ENCODE measurements around the gene PIK3R3. TPM values are rescaled to one million over a fixed set of nuclear protein-coding genes. Genes with fewer than 3 reads are reported as not detected.

The PIK3R3 gene
- total RNA-seq, 1 experiment from 2014 or later: 30.2 TPM

DNA sequence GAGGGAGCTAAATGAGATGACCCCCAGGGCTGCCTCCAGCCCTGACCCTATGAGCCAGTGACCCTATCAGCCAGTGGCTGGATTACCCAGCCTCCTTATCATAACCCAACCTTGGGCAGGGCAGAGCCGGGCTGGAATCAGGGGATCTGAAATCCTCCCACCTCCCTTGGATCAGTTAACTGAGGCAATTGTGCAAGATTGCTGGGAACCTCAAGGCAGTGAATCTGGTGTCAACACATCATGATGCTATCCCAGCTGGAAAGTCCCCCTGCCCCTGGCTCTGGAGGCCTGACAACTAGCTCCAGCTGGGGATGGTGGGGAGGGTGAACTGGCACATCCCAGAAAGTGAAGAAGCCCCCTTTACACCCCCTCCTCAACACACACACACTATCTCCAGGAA lies 36.0 kb upstream of the PIK3R3 start:
- TF ChIP-seq EZH2 (IDR thresholded peaks at IDR 0.05; ENCODE audit: borderline replicate concordance, low read depth, low read length, poor library complexity, severe bottlenecking): no peak
- TF ChIP-seq, protein P1, sequence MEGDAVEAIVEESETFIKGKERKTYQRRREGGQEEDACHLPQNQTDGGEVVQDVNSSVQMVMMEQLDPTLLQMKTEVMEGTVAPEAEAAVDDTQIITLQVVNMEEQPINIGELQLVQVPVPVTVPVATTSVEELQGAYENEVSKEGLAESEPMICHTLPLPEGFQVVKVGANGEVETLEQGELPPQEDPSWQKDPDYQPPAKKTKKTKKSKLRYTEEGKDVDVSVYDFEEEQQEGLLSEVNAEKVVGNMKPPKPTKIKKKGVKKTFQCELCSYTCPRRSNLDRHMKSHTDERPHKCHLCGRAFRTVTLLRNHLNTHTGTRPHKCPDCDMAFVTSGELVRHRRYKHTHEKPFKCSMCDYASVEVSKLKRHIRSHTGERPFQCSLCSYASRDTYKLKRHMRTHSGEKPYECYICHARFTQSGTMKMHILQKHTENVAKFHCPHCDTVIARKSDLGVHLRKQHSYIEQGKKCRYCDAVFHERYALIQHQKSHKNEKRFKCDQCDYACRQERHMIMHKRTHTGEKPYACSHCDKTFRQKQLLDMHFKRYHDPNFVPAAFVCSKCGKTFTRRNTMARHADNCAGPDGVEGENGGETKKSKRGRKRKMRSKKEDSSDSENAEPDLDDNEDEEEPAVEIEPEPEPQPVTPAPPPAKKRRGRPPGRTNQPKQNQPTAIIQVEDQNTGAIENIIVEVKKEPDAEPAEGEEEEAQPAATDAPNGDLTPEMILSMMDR (conservative IDR thresholded peaks at IDR 0.05; ENCODE audit: low read depth, low read length): no peak
- DNase-seq (ENCODE audit: low spot score): no peak
- Histone ChIP-seq H3K4me1 (ENCODE audit: insufficient read depth, low read length, poor library complexity, severe bottlenecking) (peaks cover 6% of the 10 kb centered on the region), H3K27me3 (replicated peaks; ENCODE audit: insufficient read depth, low read depth, low read length, poor library complexity) (no peaks in the 10 kb centered on the region), H3K9me3 (ENCODE audit: low read depth, low read length, poor library complexity, severe bottlenecking) (no peaks in the 10 kb centered on the region), H3K4me3 (ENCODE audit: low read depth, low read length, poor library complexity, severe bottlenecking) (no peak overlapping the region), H3K27ac (ENCODE audit: low read depth, low read length, poor library complexity, severe bottlenecking) (no peak overlapping the region), H3K36me3 (ENCODE audit: insufficient read depth, low read length, poor library complexity, severe bottlenecking) (no peaks in the 10 kb centered on the region)
- intact Hi-C loops (cut with micrococcal nuclease; ENCODE audit: unreplicated experiment): no loop called here
- ChIA-PET POLR2A (ENCODE audit: low non-redundant PET) (no interaction called here), CTCF (no interaction called here)
- BruUV-seq (replicated peaks): no TSS peak

DNA sequence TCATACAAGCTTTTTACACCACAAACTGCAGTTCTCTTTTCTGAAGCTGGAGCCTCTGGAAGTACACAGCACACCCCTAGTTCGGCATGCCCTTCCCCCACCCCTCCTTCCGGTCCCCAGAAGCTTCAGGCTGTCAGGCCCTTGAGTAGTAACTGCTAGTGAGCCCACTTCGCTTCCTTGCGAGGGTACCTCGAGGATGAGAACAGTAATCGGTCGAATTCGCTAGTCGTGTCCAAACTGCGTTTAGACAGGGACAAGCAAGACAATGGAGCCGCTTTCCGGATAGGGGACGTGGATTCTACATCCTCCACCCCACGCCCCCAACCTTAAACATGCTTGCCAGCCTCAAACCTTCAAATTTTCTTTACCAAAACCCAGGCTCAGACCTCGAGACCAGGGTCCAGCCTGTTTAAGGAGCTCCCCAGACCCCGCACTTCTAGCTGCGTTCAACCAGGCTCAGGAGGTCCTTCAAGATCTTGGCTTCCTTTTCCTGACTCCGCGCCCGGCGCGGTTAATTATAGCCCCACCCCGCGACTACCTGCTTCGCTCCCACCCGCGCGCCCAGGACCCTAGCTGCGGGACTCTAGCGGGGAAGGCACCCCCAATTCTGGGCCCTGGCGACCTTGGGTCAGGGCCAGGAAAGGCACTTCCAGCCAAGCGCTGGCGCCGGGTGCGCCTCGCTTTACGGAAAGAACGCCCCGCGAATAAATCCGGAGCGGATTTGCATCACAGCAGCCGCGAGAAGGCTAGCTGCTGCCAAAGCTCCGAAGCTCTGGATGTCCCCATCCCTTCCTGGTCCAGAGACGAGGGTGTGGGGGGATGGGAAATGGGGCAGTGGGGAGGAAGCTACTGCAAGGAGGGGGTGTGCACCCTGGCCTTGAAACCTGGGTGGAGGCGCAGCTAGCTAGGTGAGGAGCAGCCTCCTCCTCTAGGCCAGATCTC lies 34.4 kb upstream of the PIK3R3 start:
- intact Hi-C loops (cut with micrococcal nuclease; ENCODE audit: unreplicated experiment): no loop called here
- no peak for TF ChIP-seq EZH2 (IDR thresholded peaks at IDR 0.05; ENCODE audit: borderline replicate concordance, low read depth, low read length, poor library complexity, severe bottlenecking)
- TF ChIP-seq, protein P1 (conservative IDR thresholded peaks at IDR 0.05; ENCODE audit: low read depth, low read length): no peak
- H3K27me3 ChIP-seq (replicated peaks; ENCODE audit: insufficient read depth, low read depth, low read length, poor library complexity): no peaks in the 10 kb centered on the region
- BruUV-seq (replicated peaks): no TSS peak
- H3K36me3 ChIP-seq (ENCODE audit: insufficient read depth, low read length, poor library complexity, severe bottlenecking): no peaks in the 10 kb centered on the region
- ChIA-PET CTCF (no interaction called here), POLR2A (ENCODE audit: low non-redundant PET) (interaction anchor here (0.6 kb wide), 1 partner anchor 122 kb away, joined by 5 read pairs; no protein-coding TSS in a partner anchor)
- H3K9me3 ChIP-seq (ENCODE audit: low read depth, low read length, poor library complexity, severe bottlenecking): no peaks in the 10 kb centered on the region
- H3K27ac ChIP-seq (ENCODE audit: low read depth, low read length, poor library complexity, severe bottlenecking): no peak overlapping the region
- peak overlapping the region; percentile 45 for H3K4me3 ChIP-seq (ENCODE audit: low read depth, low read length, poor library complexity, severe bottlenecking)
- H3K4me1 ChIP-seq (ENCODE audit: insufficient read depth, low read length, poor library complexity, severe bottlenecking): no peaks in the 10 kb centered on the region
- no peak for DNase-seq (ENCODE audit: low spot score)

DNA sequence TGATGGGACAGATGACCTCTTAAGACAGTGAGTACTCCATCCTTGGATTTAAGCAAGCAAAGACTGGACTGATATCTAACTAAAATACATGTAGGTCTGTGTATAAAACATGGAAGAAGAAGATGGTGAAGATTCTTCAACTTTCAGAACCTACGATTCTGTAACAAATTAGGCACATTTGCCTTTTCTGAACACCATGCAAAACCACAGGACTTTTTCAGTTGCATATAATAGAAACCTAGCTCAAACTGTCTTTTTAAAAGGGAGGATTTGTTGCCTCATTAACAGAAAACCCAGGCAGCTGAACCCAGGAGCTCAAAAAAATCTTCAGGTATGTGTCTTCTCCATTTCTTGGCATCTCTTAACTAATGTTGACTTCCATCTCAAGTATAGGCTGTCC lies 27.8 kb upstream of the PIK3R3 start:
- H3K27me3 ChIP-seq (replicated peaks; ENCODE audit: insufficient read depth, low read depth, low read length, poor library complexity): no peaks in the 10 kb centered on the region
- no TSS peak for BruUV-seq (replicated peaks)
- DNase-seq (ENCODE audit: low spot score): no peak
- CTCF ChIA-PET: no interaction called here
- POLR2A ChIA-PET (ENCODE audit: low non-redundant PET): no interaction called here
- no peaks in the 10 kb centered on the region for H3K9me3 ChIP-seq (ENCODE audit: low read depth, low read length, poor library complexity, severe bottlenecking)
- TF ChIP-seq EZH2 (IDR thresholded peaks at IDR 0.05; ENCODE audit: borderline replicate concordance, low read depth, low read length, poor library complexity, severe bottlenecking): no peak
- TF ChIP-seq, protein P1 (conservative IDR thresholded peaks at IDR 0.05; ENCODE audit: low read depth, low read length): no peak
- intact Hi-C loops (cut with micrococcal nuclease; ENCODE audit: unreplicated experiment): no loop called here
- H3K27ac ChIP-seq (ENCODE audit: low read depth, low read length, poor library complexity, severe bottlenecking): no peak overlapping the region
- H3K36me3 ChIP-seq (ENCODE audit: insufficient read depth, low read length, poor library complexity, severe bottlenecking): no peaks in the 10 kb centered on the region
- no peak overlapping the region for H3K4me3 ChIP-seq (ENCODE audit: low read depth, low read length, poor library complexity, severe bottlenecking)
- no peaks in the 10 kb centered on the region for H3K4me1 ChIP-seq (ENCODE audit: insufficient read depth, low read length, poor library complexity, severe bottlenecking)
